BLaER1 (cell line): ENCODE results near the gene ATP13A4.

ENCODE experiments used
- H3K27ac ChIP-seq: shearing (Covaris generic); formaldehyde crosslinking; 2 replicates; pipeline ENCODE4 v1.8.1; 2022
- H3K27me3 ChIP-seq: shearing (Covaris generic); formaldehyde crosslinking; 2 replicates; pipeline ENCODE4 v1.8.1; 2022
- H3K36me3 ChIP-seq: shearing (Covaris generic); formaldehyde crosslinking; 2 replicates; pipeline ENCODE4 v1.8.1; 2022
- H3K4me1 ChIP-seq: shearing (Covaris generic); formaldehyde crosslinking; 2 replicates; pipeline ENCODE4 v1.8.1; 2022
- H3K4me2 ChIP-seq: shearing (Covaris generic); formaldehyde crosslinking; 2 replicates; pipeline ENCODE4 v1.8.1; 2022
- H3K4me3 ChIP-seq: shearing (Covaris generic); formaldehyde crosslinking; 2 replicates; pipeline ENCODE4 v1.8.1; 2022
- H3K9ac ChIP-seq: shearing (Covaris generic); formaldehyde crosslinking; 2 replicates; pipeline ENCODE4 v1.8.1; 2022
- H3K9me3 ChIP-seq: shearing (Covaris generic); formaldehyde crosslinking; 2 replicates; pipeline ENCODE4 v1.8.1; 2022
- H4K20me1 ChIP-seq: shearing (Covaris generic); formaldehyde crosslinking; 2 replicates; pipeline ENCODE4 v1.8.1; 2022
- Cebpa-rat ChIP-seq: shearing (Covaris generic); IDR thresholded peaks from 2 replicates; pipeline ENCODE4 v1.8.1; 2022

The ATP13A4 gene

DNA sequence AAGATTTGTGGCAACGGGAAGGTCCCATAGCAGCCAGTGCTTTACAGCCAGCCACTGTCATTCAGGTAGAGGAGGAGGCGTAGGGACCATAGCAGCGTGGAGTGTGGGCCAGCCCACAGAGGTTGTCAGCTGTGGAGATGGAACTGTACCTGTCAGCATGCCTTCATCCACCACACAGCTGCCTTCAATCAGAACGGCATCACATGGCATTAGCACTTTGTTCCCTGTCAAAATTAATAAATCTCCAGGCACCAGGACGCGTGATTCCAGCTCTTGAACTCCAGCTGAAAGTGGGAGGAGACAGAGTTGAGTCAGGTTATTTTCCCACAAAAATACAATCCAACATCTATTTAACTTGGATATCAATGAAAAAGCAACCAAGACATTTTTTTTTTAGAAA, 84.0 kb downstream of the ATP13A4 start:
- no peak overlapping the region for H3K9ac ChIP-seq
- no peaks in the 10 kb centered on the region for H3K27me3 ChIP-seq
- H3K4me3 ChIP-seq: no peak overlapping the region
- no peaks in the 10 kb centered on the region for H3K4me1 ChIP-seq
- H4K20me1 ChIP-seq: no peaks in the 10 kb centered on the region
- H3K36me3 ChIP-seq: no peaks in the 10 kb centered on the region
- no peak overlapping the region for H3K27ac ChIP-seq
- no peak overlapping the region for H3K4me2 ChIP-seq
- TF ChIP-seq Cebpa-rat: no peak
- no peaks in the 10 kb centered on the region for H3K9me3 ChIP-seq

DNA sequence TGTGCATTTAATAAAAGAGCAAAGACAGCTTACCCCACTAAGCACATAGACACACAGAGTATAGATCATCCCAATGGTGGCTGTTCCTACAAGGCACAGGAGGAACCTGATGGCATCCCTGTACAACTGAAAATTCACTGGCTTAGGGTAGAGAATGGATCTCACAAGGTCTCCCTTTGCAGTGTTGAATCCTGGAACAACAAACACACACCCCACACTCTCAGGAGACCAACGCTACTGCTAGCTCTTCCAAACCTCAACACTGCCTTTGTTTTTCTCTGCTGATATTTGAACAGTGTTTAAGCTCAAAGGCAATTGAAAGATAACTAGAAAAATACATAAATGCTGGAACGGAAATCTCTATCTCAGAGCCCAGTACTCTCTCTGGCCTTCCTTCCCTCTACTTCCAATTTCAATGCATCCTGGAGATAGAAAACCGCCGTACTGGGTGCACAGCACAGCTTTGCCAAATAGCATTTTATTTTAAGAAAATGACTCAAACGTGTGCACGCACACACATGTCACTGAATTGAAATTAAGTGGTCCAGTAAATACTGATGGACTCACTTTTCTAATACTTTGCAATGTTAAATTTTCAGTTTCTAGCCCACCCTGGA, 88.6 kb downstream of the ATP13A4 start:
- H3K4me2 ChIP-seq: no peak overlapping the region
- H4K20me1 ChIP-seq: no peaks in the 10 kb centered on the region
- H3K27me3 ChIP-seq: no peaks in the 10 kb centered on the region
- no peak overlapping the region for H3K4me3 ChIP-seq
- TF ChIP-seq Cebpa-rat: no peak
- no peak overlapping the region for H3K9ac ChIP-seq
- no peak overlapping the region for H3K27ac ChIP-seq
- H3K9me3 ChIP-seq: no peaks in the 10 kb centered on the region
- H3K4me1 ChIP-seq: no peaks in the 10 kb centered on the region
- H3K36me3 ChIP-seq: no peaks in the 10 kb centered on the region

DNA sequence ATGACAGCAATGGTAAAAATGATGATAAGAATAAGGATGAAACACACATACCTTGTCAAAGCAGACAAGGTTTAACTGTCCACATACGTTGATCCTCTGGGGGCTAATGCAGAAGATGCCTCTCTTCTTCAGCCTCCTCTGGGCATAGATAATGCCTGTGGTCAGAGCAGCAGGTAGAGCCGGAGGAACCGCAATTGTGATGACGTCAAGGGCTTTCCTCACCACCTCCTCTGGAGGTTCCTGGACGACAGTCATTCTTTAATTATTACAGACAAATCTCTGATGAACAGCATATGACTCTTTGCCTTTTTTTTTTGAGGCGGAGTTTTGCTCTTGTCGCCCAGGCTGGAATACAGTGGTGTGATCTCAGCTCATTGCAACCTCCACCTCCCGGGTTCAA, 89.8 kb downstream of the ATP13A4 start:
- H3K27ac ChIP-seq: no peak overlapping the region
- no peaks in the 10 kb centered on the region for H3K9me3 ChIP-seq
- H3K4me1 ChIP-seq: no peaks in the 10 kb centered on the region
- no peak overlapping the region for H3K4me2 ChIP-seq
- H3K9ac ChIP-seq: no peak overlapping the region
- no peak overlapping the region for H3K4me3 ChIP-seq
- H3K36me3 ChIP-seq: no peaks in the 10 kb centered on the region
- no peaks in the 10 kb centered on the region for H4K20me1 ChIP-seq
- no peak for TF ChIP-seq Cebpa-rat
- H3K27me3 ChIP-seq: no peaks in the 10 kb centered on the region

DNA sequence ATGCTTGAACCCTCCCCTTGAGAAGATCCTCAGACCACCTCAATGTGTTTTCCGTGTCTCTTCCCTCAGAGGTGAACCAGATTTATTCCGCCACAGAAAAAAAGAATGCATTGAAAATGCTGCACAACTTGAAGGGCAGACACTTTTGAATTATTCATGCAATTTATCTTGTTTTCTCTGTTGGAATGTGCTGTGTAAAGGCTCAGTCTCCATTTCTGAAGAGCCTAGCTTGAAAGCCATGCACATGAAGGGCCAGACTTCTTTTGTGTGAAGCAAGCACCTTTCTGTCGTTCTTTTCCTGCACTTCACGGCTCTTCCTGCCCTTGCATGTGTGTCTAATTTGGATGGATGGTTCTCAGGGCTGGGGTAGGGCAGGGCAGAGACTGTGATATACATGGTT, 97.2 kb downstream of the ATP13A4 start:
- Histone ChIP-seq H3K4me2 (no peak overlapping the region), H3K4me3 (no peak overlapping the region), H3K9me3 (no peaks in the 10 kb centered on the region), H3K27ac (no peak overlapping the region), H3K27me3 (no peaks in the 10 kb centered on the region), H4K20me1 (no peaks in the 10 kb centered on the region), H3K4me1 (no peaks in the 10 kb centered on the region), H3K9ac (no peak overlapping the region), H3K36me3 (no peaks in the 10 kb centered on the region)
- no peak for TF ChIP-seq Cebpa-rat

DNA sequence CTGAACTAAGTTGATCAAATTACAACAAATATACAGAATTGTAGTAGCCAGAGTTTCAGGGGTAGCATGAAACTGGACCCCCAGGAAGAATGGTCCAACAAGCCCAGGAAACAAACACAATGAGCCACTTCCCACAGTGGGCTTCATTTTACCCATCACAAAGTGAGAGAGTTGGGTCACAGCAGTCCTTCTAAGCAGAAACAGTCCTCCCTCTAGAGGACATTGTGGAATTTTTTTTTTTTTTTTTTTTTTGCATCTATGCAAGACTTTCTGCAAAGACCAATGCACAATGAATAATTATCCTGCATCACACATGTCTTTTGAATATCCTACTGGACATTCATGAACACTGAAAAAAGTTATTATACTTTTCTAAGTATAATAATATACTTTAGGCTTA, 102.4 kb downstream of the ATP13A4 start:
- H4K20me1 ChIP-seq: no peaks in the 10 kb centered on the region
- H3K4me3 ChIP-seq: no peak overlapping the region
- H3K4me2 ChIP-seq: no peak overlapping the region
- H3K36me3 ChIP-seq: no peaks in the 10 kb centered on the region
- no peak overlapping the region for H3K27ac ChIP-seq
- no peak for TF ChIP-seq Cebpa-rat
- no peaks in the 10 kb centered on the region for H3K27me3 ChIP-seq
- H3K9ac ChIP-seq: no peak overlapping the region
- H3K9me3 ChIP-seq: no peaks in the 10 kb centered on the region
- H3K4me1 ChIP-seq: no peaks in the 10 kb centered on the region

DNA sequence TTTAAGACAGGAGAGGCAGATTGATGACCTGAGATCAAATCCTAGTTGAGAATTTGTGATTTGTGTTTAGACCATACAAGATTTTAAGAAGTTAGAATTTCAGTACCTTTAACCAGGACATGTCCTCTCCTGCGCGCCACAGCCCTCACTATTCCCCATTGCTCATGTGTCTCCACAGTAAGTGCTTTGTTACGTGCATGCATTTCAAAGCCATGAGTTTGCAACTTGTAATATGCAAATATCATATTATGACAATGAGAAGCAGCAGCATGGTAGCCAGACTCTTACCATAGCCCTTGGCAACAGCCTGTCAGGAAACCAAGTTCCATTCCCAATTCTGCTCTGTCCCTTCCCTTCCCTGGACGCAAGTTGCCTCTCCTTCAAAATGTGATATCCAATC, 102.8 kb downstream of the ATP13A4 start:
- TF ChIP-seq Cebpa-rat: no peak
- Histone ChIP-seq H3K9me3 (no peaks in the 10 kb centered on the region), H3K36me3 (no peaks in the 10 kb centered on the region), H3K27ac (no peak overlapping the region), H3K4me2 (no peak overlapping the region), H4K20me1 (no peaks in the 10 kb centered on the region), H3K4me1 (no peaks in the 10 kb centered on the region), H3K27me3 (no peaks in the 10 kb centered on the region), H3K4me3 (no peak overlapping the region), H3K9ac (no peak overlapping the region)

DNA sequence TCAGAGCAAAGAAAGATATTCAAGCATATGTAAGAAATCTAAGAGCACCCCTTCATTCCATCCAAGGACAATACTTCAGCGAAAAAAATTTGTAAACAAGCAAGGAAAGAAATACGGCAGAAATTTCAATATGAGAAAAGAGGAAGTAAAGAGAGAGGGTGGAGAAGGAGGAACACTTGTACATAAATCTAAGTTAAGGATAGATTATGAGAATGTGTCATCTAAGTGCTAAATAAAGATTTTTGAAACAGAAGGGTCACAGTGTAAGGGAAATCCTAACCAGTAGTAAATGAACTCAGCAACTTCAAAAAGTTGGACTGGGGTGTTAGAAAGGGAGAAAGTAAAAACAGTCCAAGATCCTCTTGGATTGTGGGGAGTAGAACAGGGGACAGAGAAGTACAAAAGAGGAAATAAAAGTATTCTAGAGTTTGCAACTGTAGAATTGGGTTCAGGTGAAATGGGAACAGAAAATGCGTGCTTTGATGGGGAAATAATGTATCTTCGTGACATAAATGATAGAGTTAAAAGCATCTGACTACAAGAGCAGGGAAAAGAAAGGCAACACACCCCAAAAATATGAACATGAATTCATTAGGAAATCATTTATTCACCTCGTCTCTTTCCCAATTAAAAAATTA, 107.6 kb downstream of the ATP13A4 start:
- Histone ChIP-seq H3K4me1 (no peaks in the 10 kb centered on the region), H3K36me3 (no peaks in the 10 kb centered on the region), H3K9ac (no peak overlapping the region), H4K20me1 (no peaks in the 10 kb centered on the region), H3K27me3 (no peaks in the 10 kb centered on the region), H3K27ac (no peak overlapping the region), H3K4me2 (no peak overlapping the region), H3K4me3 (no peak overlapping the region), H3K9me3 (no peaks in the 10 kb centered on the region)
- TF ChIP-seq Cebpa-rat: no peak

DNA sequence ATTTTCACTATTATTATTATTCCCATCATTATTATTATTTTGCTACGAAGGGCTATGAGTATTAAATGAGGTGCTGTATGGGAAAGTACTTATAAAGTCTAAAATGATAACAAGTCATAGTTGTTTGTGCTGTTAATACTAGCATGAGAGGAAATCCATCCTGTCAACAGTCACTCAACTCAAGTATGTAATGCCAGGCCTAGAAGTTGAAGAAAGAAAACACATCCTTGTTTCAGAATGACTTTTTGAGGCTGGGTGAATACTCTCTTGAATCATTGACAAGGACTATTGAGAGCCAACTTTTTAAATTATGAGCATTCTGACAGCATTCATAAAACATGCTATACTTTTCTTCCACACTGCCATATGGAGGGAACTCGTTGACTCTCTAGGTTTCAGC, 115.3 kb downstream of the ATP13A4 start:
- Histone ChIP-seq H3K9me3 (no peaks in the 10 kb centered on the region), H3K27me3 (no peaks in the 10 kb centered on the region), H3K4me1 (no peaks in the 10 kb centered on the region), H3K4me2 (no peak overlapping the region), H3K9ac (no peak overlapping the region), H3K36me3 (no peaks in the 10 kb centered on the region), H4K20me1 (no peaks in the 10 kb centered on the region), H3K4me3 (no peak overlapping the region), H3K27ac (no peak overlapping the region)
- no peak for TF ChIP-seq Cebpa-rat

DNA sequence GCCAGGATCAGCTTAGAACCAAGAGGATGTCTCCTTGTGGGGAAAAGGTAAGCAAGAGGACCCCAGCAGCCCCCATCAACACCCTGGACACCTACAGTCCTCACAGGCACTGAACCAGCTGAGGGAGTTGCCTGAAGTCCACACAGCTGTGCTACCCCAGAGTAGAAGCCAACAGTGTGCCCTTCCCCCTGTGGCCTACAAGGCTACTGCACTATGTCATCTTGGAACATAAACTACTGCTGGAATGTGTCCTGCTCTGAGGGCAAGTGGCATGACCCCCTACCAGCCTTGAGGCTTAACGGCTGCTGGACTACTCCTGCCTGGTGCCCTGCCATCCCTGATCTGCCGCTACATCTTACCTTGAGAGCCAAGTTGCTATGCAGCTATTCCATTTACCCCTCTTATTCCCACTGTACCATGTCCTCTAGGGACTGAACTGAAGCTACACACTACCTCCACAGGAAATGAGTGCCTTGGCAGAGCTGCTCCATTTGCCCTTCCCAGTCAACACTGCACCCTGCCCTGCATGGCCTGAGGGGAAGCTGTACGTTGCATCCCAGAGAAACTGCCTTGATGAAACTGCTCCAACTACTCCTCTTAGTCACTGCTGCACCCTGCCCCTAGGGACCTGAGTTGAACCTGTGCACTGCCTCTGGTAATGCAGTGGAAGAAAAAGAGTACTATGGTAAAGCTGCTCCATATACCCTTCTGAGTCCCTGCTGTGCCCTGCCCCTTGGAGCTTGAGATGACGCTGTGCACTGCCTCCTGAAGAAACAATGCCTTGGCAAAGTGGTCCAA, 135.9 kb downstream of the ATP13A4 start:
- no peak overlapping the region for H3K27ac ChIP-seq
- no peaks in the 10 kb centered on the region for H3K27me3 ChIP-seq
- no peak overlapping the region for H3K4me2 ChIP-seq
- no peaks in the 10 kb centered on the region for H3K36me3 ChIP-seq
- no peaks in the 10 kb centered on the region for H4K20me1 ChIP-seq
- peaks cover 28% of the 10 kb centered on the region for H3K9me3 ChIP-seq
- TF ChIP-seq Cebpa-rat: no peak
- no peaks in the 10 kb centered on the region for H3K4me1 ChIP-seq
- no peak overlapping the region for H3K4me3 ChIP-seq
- no peak overlapping the region for H3K9ac ChIP-seq

DNA sequence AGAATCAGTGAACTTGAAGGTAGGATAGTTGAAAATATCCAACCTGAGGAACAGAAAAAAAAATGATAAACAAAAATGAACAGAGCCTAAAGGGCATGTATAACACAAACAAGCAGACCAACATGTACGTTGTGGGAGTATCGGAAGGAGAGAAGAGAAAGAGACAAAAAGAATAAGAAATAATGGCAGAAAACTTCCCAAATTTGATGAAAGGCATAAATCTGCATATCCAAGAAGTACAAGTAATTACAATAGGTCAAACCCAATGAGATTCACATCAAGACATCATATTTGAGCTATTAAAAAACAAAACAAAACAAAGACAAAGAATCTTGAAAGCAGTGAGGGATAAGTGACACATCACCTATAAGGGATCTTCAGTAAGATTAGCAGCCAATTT, 138.1 kb downstream of the ATP13A4 start:
- no peak overlapping the region for H3K27ac ChIP-seq
- no peak overlapping the region for H3K9ac ChIP-seq
- TF ChIP-seq Cebpa-rat: no peak
- H3K4me1 ChIP-seq: no peaks in the 10 kb centered on the region
- no peak overlapping the region for H3K4me3 ChIP-seq
- no peaks in the 10 kb centered on the region for H3K27me3 ChIP-seq
- H3K4me2 ChIP-seq: no peak overlapping the region
- no peaks in the 10 kb centered on the region for H4K20me1 ChIP-seq
- H3K9me3 ChIP-seq: peaks cover 39% of the 10 kb centered on the region
- no peaks in the 10 kb centered on the region for H3K36me3 ChIP-seq
